ENCODE measurements around the gene PILRA.
"Not testable (repeated sequence)": the region's sequence is repeated elsewhere in the genome, so short reads cannot be mapped to it uniquely, and the experiment has no call there.

Gene PILRA

DNA sequence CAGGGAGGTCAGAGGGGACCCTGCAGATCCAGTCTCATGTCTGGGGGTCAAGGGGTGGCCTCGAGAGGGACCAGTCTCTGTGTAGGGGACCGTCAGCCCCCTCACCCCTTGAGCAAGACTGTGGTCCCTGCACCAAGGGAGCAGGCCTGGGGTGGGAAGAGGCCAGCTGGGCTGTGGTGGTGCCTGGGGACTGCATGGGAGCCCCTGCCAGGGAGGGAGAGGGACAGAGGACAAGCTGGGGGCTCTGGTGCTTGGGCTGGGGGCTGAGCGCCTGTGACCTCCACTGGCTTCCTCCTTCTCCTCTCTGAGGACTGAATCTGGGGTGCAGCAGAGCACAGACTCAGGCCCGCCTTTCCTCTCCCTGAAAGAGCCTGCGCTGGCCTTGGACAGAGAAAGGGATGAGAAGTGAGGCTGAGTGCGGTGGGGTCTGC, 16.1 kb upstream of the PILRA start:
- in situ Hi-C loops (cut with MboI; ENCODE audit: low sequenced_read_pairs): no loop called here

DNA sequence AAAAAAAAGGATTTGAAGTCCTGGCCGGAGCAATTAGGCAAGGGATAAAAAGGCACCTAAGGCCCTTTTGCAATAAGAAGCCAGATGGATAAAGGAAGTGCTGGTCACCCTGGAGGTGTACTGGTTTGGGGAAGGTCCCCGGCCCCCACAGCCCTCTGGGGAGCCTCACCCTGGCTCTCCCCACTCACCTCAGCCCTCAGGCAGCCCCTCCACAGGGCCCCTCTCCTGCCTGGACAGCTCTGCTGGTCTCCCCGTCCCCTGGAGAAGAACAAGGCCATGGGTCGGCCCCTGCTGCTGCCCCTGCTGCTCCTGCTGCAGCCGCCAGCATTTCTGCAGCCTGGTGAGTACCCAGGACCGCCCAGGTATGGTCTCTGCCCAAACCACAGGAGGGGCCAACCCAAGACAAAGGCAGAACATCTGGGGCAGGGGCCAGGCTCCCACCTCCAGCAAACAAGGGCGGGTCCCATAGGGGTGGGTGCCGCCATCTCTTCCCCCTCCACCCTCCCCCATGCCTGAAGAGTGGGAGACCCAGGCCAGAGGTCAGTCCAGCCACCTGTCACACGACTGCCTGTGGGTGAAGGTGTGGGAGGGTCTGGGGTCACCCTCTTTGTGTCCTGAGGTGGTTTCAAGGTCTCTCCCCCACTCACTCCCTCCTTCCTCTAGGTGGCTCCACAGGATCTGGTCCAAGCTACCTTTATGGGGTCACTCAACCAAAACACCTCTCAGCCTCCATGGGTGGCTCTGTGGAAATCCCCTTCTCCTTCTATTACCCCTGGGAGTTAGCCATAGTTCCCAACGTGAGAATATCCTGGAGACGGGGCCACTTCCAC, 15.0 kb upstream of the PILRA start, which contains the start of gene PILRB:
Gene PILRB (plus strand): TSS at position 91 of the 830 bp plus-strand sequence. CDS start 186 bp downstream, at position 277.
- in situ Hi-C loops (cut with MboI; ENCODE audit: low sequenced_read_pairs): no loop called here

DNA sequence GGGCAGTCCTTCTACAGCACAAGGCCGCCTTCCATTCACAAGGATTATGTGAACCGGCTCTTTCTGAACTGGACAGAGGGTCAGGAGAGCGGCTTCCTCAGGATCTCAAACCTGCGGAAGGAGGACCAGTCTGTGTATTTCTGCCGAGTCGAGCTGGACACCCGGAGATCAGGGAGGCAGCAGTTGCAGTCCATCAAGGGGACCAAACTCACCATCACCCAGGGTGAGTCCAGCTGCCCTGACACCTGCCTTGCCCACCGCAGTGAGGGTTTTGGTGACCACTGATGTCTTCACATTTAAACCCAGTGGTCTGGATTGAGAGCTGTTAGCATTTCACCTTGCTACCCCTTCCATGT, 14.5 kb upstream of the PILRA start:
- in situ Hi-C loops (cut with MboI; ENCODE audit: low sequenced_read_pairs): no loop called here

DNA sequence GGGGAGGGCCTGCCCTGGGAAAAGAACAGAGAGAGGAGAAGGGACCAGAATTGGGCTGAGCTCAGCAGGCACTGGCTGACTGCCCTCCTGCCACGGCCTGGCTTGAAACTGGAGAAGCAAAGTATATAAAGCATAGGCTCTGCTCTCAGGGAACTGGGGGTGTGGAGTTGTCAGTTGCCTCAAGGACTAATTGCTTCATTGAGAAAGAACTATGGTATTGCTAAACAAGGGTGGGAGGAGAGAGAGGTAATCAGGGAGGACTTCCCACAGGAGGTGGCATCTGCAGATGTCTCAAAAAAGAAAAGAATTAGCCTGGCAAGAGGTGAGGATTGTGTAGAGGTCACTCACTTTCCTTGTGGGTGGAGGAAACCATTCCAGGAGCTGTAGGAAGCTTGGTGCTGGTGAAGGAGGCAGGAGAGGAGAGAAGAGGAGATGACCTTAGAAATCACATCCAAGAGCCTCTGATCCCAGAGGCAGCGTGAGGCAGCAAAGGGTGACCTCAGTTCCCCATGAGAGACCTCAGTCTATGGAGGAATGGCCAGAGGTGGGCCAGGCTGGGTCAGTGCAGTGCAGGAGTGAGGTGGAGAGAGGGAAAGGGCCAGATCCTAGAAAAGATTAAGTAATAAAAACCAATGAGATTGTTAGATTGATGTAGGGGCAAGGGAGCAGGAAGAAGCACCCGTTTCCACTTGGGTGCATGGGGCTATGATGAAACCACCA, 13.0 kb upstream of the PILRA start:
- in situ Hi-C loops (cut with MboI; ENCODE audit: low sequenced_read_pairs): no loop called here

DNA sequence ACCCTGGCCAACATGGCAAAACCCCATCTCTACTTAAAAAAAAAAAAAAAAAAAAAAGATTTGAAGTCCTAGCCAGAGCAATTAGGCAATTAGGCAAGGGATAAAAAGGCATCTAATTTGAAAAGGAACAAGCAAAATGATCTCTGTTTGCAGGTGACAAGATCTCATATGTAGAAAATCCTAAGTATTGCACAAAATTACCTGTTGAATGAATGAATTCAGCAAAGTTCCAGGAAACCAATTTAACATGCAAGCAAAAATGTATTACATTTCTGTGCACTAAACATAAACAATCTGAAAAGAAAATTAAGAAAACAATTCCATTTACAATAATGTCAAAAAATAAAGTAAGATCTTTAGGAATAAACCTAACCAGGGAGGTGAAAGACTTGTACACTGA, 10.2 kb upstream of the PILRA start:
- in situ Hi-C loops (cut with MboI; ENCODE audit: low sequenced_read_pairs): no loop called here

GRCh38 chr7:100363797-100364196, 9.5 kb upstream of the PILRA start:
- in situ Hi-C loops (cut with MboI; ENCODE audit: low sequenced_read_pairs): not testable (repeated sequence)

GRCh38 chr7:100364480-100364879, 8.8 kb upstream of the PILRA start:
- in situ Hi-C loops (cut with MboI; ENCODE audit: low sequenced_read_pairs): no loop called here

DNA sequence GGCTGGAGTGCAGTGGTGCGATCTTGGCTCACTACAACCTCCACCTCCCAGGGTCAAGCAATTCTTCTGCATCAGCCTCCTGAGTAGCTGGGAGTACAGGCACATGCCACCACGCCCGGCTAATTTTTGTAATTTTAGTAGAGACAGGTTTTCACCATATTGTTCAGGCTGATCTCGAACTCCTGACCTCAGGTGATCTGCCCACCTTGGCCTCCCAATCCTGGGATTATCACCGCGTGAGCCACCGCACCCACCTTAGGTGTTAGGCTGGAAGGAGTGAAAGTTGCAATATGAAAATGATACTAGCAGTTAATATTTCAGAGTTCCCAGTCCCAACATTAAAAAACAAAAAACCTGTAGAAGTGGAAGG, 7.3 kb upstream of the PILRA start:
- in situ Hi-C loops (cut with MboI; ENCODE audit: low sequenced_read_pairs): not testable (repeated sequence)

GRCh38 chr7:100366411-100367250, 6.7 kb upstream of the PILRA start:
- in situ Hi-C loops (cut with MboI; ENCODE audit: low sequenced_read_pairs): no loop called here

GRCh38 chr7:100367251-100367620, 6.1 kb upstream of the PILRA start:
- in situ Hi-C loops (cut with MboI; ENCODE audit: low sequenced_read_pairs): no loop called here

DNA sequence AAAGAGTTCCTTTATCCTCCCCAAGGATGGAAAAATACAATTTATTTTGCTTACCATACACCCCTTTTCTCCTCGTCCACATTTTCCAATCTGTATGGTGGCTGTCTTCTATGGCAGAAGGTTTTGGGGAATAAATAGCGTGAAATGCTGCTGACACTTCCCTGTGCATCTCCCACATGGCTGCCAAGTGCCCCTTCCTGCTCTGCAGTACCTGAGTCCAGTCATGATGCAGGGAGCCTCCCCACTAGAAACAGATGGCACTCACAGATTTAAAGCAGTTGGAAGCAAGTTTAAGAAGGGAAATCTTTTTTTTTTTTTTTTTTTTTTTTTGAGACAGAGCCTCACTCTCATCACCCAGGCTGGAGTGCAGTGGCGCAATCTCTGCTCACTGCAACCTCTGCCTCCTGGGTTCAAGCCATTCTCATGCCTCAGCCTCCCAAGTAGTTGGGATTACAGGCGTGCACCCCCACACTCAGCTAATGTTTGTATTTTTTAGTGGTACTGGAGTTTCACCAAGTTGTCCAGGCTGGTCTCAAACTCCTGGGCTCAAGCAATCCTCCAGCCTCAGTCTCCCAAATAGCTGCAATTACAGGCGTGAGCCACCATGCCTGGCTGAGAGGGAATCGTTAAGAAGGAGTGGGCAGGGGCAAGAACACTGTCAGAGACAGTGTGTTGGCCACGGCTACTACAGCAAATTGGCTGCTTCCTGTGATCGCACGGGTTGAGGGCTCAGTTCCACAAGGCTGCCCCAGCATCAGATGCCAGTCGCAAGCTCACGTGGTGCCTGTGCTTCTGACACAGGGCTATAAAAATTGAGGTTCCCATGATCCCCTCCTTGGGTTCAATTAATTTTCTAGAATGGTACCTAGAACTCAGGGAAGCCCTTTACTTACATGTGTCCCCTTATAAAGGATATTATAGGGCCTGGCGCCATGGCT, 5.3 kb upstream of the PILRA start:
- in situ Hi-C loops (cut with MboI; ENCODE audit: low sequenced_read_pairs): no loop called here

DNA sequence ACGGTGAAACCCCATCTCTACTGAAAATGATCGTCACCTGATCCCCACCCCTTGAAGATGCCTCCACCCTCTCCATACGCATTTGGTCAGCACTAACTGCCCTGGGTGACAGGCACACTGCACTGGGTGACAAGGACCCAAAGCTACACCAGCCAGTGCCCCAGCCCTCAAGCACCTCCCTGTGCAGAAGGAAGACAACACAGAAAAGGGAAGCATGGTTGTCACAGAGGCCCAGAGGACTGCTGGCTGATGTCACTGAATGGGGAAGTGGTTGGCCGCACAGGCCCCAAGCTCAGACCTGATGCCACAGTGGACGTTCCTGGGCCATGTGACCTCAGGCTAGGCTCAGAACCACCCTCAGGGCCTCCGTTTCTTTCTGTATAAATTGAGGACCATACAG, 4.2 kb upstream of the PILRA start:
- in situ Hi-C loops (cut with MboI; ENCODE audit: low sequenced_read_pairs): no loop called here

GRCh38 chr7:100370303-100370702, 3.0 kb upstream of the PILRA start:
- in situ Hi-C loops (cut with MboI; ENCODE audit: low sequenced_read_pairs): no loop called here

GRCh38 chr7:100370746-100371145, 2.5 kb upstream of the PILRA start:
- in situ Hi-C loops (cut with MboI; ENCODE audit: low sequenced_read_pairs): no loop called here

- in situ Hi-C loops (cut with MboI; ENCODE audit: low sequenced_read_pairs): no loop called here
Observed at GRCh38 chr7:100371561-100372171, 1.6 kb upstream of the PILRA start.

DNA sequence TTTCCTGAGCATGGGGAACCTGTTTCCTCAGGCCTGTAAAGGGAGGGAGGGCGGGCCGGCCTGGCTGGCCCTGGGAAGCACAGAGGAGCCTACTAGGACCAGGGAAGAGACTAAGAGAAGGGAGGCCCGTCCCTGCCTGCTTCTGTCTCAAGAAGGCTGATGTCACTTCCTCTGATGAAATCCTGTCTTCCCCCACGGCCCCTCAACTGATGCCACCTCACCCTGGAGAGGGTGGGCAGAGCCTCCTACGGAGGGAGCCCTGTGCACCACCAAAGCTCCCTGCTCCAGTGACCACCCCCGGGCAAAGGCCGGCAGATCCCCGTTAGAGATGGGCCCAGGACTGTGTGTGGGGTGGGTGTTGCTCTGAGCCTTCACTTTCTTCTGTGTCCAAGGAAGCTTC, 1.0 kb upstream of the PILRA start:
- in situ Hi-C loops (cut with MboI; ENCODE audit: low sequenced_read_pairs): no loop called here

DNA sequence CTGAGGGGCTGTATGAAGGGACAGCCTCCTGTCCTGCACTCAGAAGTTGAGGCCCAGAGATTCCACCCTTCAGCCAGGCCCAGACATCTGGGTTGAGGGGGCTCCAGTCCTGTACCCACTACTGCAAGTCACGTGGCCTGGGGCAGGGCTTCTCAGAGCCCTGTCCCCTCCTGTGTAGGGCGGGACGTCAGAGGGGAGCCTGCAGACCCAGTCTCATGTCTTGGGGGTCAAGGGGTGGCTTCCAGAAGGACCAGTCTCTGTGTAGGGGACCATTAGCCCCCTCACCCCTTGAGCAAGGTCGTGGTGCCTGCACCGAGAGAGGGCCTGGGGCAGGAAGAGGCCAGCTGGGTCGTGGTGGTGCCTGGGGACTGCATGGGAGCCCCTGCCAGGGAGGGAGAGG, 593 bp upstream of the PILRA start:
- in situ Hi-C loops (cut with MboI; ENCODE audit: low sequenced_read_pairs): no loop called here

GRCh38 chr7:100373870-100374598, 747 bp downstream of the PILRA start:
- in situ Hi-C loops (cut with MboI; ENCODE audit: low sequenced_read_pairs): not testable (repeated sequence)

DNA sequence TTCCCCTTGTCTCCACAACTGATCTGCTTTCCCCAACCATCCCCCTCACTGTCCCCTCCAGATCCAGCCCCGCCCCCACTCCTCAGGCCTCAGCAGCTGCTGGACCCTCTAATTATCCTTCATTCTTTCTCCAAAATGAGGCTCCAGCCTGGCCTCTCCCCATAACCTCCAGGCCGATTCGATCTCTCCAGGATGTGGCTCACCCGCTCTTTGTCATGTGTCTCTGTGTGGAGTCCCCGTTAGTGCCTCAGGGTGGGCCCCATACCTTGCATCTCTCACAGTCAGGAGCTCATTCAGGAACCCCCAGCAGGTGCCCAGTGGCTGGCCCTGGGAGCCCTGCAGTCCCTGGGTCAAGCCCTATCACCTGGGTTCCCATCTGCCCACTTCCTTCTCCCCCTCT, 1.3 kb downstream of the PILRA start:
- in situ Hi-C loops (cut with MboI; ENCODE audit: low sequenced_read_pairs): no loop called here

Measured in HL-60/S4 (cell line).